MM.1S (cell line): ENCODE measurements around the gene MAST3.

Experiments
- DNase-seq: peaks from one replicate; pipeline ENCODE4 v3.0.0-alpha.2; 2015
- H2AFZ ChIP-seq: fragments of 300-600 bp; sonication (generic); 2 replicates; pipeline ENCODE4 v1.6.0; 2016; ENCODE audit warnings: antibody characterized with exemption, low read length
- H3F3A ChIP-seq: fragments of 300-600 bp; sonication (generic); 2 replicates; pipeline ENCODE4 v1.6.1; 2016; ENCODE audit warnings: mild to moderate bottlenecking, antibody characterized with exemption, low read length, moderate library complexity, mixed read lengths; ENCODE audit not compliant: insufficient read depth
- H3K27ac ChIP-seq: fragments of 300-600 bp; sonication (generic); 2 replicates; pipeline ENCODE4 v1.5.1; 2016; ENCODE audit warnings: mild to moderate bottlenecking, low read length
- H3K27me3 ChIP-seq: fragments of 300-600 bp; sonication (generic); replicated peaks from 2 replicates; pipeline ENCODE4 v1.6.0; 2016; ENCODE audit warnings: low read length; ENCODE audit not compliant: insufficient read depth
- H3K36me3 ChIP-seq: fragments of 300-600 bp; sonication (generic); replicated peaks from 2 replicates; pipeline ENCODE4 v1.6.1; 2016; ENCODE audit warnings: mild to moderate bottlenecking, low read length, mixed read lengths; ENCODE audit not compliant: insufficient read depth
- H3K4me1 ChIP-seq: fragments of 300-600 bp; sonication (generic); 2 replicates; pipeline ENCODE4 v1.6.1; 2016; ENCODE audit warnings: low read length, mixed read lengths
- H3K4me2 ChIP-seq: fragments of 300-600 bp; sonication (generic); 2 replicates; pipeline ENCODE4 v1.6.0; 2016; ENCODE audit warnings: low read depth, low read length
- H3K4me3 ChIP-seq: fragments of 300-600 bp; sonication (generic); 2 replicates; pipeline ENCODE4 v1.5.1; 2016; ENCODE audit warnings: low read length, mixed read lengths
- H3K79me2 ChIP-seq: fragments of 300-600 bp; sonication (generic); 2 replicates; pipeline ENCODE4 v1.6.1; 2016; ENCODE audit warnings: mixed run types, low read length, mixed read lengths
- H3K9ac ChIP-seq: fragments of 300-600 bp; sonication (generic); 2 replicates; pipeline ENCODE4 v1.6.1; 2016; ENCODE audit warnings: low read length, mixed read lengths
- H3K9me2 ChIP-seq: fragments of 300-600 bp; sonication (generic); replicated peaks from 2 replicates; pipeline ENCODE4 v1.6.1; 2016; ENCODE audit warnings: mild to moderate bottlenecking, low read length, mixed read lengths; ENCODE audit not compliant: insufficient read depth
- H3K9me3 ChIP-seq: fragments of 300-600 bp; sonication (generic); replicated peaks from 2 replicates; pipeline ENCODE4 v1.6.1; 2016; ENCODE audit warnings: mild to moderate bottlenecking, low read length, mixed read lengths; ENCODE audit not compliant: insufficient read depth
- H4K20me1 ChIP-seq: fragments of 300-600 bp; sonication (generic); 2 replicates; pipeline ENCODE4 v1.6.1; 2016; ENCODE audit warnings: mild to moderate bottlenecking, low read length, moderate library complexity, mixed read lengths; ENCODE audit not compliant: insufficient read depth
- EZH2 ChIP-seq: fragments of 300-600 bp; sonication (generic); optimal IDR thresholded peaks from 2 replicates; pipeline ENCODE3; 2017; ENCODE audit warnings: low read depth, mild to moderate bottlenecking, antibody characterized with exemption, low read length, mixed read lengths
- EZH2phosphoT487 ChIP-seq: fragments of 300-600 bp; sonication (generic); IDR thresholded peaks from 2 replicates; pipeline ENCODE4 v1.6.1; 2018; ENCODE audit warnings: antibody characterized with exemption, low read length
- TF ChIP-seq, protein P1 (sequence below): fragments of 300-600 bp; sonication (generic); IDR thresholded peaks from 2 replicates; pipeline ENCODE4 v1.5.1; 2016; ENCODE audit warnings: antibody characterized with exemption, low read length, mixed read lengths

Gene MAST3

DNA sequence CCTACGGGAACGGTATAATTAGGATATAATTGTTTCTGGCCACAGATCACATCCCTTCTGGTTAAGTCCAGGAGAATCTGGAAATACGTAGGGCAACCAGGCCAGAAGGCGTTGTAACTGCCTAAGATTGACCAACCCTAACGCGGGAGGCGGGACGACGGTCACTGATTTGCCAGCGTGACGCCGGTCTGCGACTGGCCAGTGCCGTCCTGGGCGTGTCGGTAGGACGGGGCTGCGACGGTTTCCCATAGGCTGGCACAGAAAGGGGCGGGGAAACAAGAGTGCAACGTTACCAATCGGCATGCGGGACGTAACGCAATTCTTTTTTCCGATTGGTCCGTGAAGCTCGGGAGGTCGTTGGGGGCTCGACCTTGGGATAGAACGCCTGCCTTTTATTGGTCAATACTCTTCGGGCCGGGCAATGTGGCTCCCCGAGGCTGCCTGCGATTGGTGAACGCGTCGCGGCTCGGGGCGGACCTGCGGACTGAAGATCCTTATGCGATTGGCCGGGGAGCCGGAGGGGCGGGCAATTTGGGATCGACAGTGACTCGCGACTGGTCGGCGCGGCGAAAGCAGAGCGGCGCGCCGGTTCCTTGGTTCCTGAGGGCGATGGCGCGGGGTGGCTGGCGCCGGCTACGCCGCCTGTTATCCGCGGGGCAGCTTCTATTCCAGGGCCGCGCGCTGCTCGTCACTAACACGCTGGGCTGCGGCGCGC, 95.3 kb downstream of the MAST3 start, which contains the start of gene MPV17L2:
TSS of gene MPV17L2 (plus strand) at position 546 of the 715 bp plus-strand sequence. CDS start at position 610, 64 bp downstream.
- Histone ChIP-seq H3K9me2 (no peaks in the 10 kb centered on the region), H3F3A (peaks cover 11% of the 10 kb centered on the region), H3K27ac (peak within 1 kb of the TSS; percentile 44; the same call in 1 of the 2 replicates), H3K36me3 (no peaks in the 10 kb centered on the region), H3K79me2 (peaks cover 7% of the 10 kb centered on the region), H3K4me3 (peak within 1 kb of the TSS; percentile 90), H3K9ac (peak within 1 kb of the TSS; percentile 73), H3K4me2 (peak within 1 kb of the TSS; percentile 98), H3K27me3 (no peaks in the 10 kb centered on the region), H3K9me3 (no peaks in the 10 kb centered on the region), H2AFZ (peak within 1 kb of the TSS; percentile 83), H3K4me1 (peaks cover 8% of the 10 kb centered on the region; the same call in 1 of the 2 replicates), H4K20me1 (no peaks in the 10 kb centered on the region)
- TF ChIP-seq EZH2phosphoT487 (no peak), EZH2 (no peak)
- TF ChIP-seq, protein P1, sequence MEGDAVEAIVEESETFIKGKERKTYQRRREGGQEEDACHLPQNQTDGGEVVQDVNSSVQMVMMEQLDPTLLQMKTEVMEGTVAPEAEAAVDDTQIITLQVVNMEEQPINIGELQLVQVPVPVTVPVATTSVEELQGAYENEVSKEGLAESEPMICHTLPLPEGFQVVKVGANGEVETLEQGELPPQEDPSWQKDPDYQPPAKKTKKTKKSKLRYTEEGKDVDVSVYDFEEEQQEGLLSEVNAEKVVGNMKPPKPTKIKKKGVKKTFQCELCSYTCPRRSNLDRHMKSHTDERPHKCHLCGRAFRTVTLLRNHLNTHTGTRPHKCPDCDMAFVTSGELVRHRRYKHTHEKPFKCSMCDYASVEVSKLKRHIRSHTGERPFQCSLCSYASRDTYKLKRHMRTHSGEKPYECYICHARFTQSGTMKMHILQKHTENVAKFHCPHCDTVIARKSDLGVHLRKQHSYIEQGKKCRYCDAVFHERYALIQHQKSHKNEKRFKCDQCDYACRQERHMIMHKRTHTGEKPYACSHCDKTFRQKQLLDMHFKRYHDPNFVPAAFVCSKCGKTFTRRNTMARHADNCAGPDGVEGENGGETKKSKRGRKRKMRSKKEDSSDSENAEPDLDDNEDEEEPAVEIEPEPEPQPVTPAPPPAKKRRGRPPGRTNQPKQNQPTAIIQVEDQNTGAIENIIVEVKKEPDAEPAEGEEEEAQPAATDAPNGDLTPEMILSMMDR: no peak
- peak; percentile 100 for DNase-seq

DNA sequence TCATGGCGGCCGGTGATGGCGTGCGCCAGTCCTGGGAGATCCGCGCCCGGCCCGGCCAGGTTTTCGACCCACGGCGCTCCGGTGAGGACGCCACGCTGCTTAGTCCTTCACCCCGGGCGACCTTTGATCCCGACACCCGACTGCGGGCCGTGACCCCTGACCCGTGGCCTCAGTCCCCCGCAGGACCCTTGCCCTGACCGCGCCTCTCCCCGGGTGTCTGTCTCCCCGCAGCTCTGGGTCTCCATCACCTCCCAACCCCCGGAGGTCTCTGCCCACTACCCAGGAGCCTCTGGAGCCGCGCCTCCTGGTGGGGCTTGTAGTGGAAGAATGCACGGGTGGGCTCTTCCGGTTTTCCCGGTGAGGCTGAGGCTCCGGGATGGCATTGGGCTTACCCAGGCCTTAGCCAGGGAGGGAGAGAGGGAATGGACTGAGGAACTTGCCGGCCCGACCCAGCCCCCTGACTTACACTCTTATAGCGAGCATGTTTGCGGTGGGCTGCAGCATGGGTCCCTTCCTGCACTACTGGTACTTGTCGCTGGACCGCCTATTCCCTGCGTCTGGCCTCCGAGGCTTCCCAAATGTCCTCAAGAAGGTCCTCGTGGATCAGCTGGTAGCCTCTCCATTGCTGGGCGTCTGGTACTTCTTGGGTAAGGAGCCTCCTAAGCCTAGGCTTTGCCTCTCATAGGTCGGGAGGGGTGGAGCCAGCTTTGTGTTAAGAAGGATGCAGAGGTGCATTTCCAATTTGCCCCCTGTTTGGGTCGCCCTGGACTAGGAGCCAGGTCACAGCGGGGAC, 96.0 kb downstream of the MAST3 start:
- TF ChIP-seq, protein P1: no peak
- TF ChIP-seq EZH2: no peak
- TF ChIP-seq EZH2phosphoT487: no peak
- peak overlapping the region; percentile 73 for H3K9ac ChIP-seq
- no peaks in the 10 kb centered on the region for H4K20me1 ChIP-seq
- peaks cover 11% of the 10 kb centered on the region for H3F3A ChIP-seq
- H3K9me3 ChIP-seq: no peaks in the 10 kb centered on the region
- DNase-seq: no peak
- H3K4me2 ChIP-seq: peak overlapping the region; percentile 98
- no peaks in the 10 kb centered on the region for H3K36me3 ChIP-seq
- peaks cover 8% of the 10 kb centered on the region; the same call in 1 of the 2 replicates for H3K4me1 ChIP-seq
- peak overlapping the region; percentile 83 for H2AFZ ChIP-seq
- H3K27me3 ChIP-seq: no peaks in the 10 kb centered on the region
- no peaks in the 10 kb centered on the region for H3K9me2 ChIP-seq
- peak overlapping the region; percentile 24; the same call in 1 of the 2 replicates for H3K27ac ChIP-seq
- peaks cover 7% of the 10 kb centered on the region for H3K79me2 ChIP-seq
- peak overlapping the region; percentile 90 for H3K4me3 ChIP-seq

DNA sequence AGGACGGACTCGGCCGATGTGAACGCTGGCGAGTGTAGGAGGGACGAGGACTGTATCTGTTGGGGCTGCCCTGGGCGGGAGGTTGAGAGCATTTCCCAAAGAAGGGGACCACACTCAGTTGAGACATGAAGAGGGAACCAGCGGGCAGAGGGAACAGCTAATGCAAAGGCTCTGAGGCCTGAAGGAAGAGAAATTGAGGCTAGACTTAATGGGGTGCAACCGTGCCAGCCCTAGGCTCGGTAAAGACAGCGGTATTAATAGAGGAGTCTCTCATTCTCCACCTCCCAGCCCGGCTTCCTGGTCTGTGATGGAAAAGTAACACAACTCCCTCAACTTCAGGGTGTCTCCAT, 96.6 kb downstream of the MAST3 start:
- no peak overlapping the region; the same call in 1 of the 2 replicates for H3K9ac ChIP-seq
- H2AFZ ChIP-seq: no peak overlapping the region
- peaks cover 8% of the 10 kb centered on the region; the same call in 1 of the 2 replicates for H3K4me1 ChIP-seq

More for the DNA sequence above, 96.6 kb downstream of the MAST3 start:
- no peaks in the 10 kb centered on the region for H3K27me3 ChIP-seq
- no peaks in the 10 kb centered on the region for H3K9me3 ChIP-seq
- no peaks in the 10 kb centered on the region for H3K9me2 ChIP-seq
- peak overlapping the region; percentile 98 for H3K4me2 ChIP-seq
- no peaks in the 10 kb centered on the region for H3K36me3 ChIP-seq
- no peak for DNase-seq
- H3K27ac ChIP-seq: no peak overlapping the region
- H3K79me2 ChIP-seq: peaks cover 7% of the 10 kb centered on the region
- peak overlapping the region; percentile 90 for H3K4me3 ChIP-seq
- H3F3A ChIP-seq: peaks cover 11% of the 10 kb centered on the region
- no peaks in the 10 kb centered on the region for H4K20me1 ChIP-seq
- TF ChIP-seq EZH2 (no peak), EZH2phosphoT487 (no peak)
- TF ChIP-seq, protein P1: no peak
